Heart left ventricle (tissue), 16 donors: Measurements from ENCODE around the gene MRTFA. TPM values are rescaled to one million over a fixed set of nuclear protein-coding genes. Genes with fewer than 3 reads are reported as not detected.

ENCODE experiments used
- ATAC-seq, 4 donors: fragments of 200-7000 bp; cut with Tn5 transposase; one replicate each; pipeline ENCODE4 v1.9.1; 2020 to 2022; ENCODE audit warnings: moderate library complexity in 4 of 4, mild to moderate bottlenecking in 3 of 4, moderate number of reproducible peaks in 1 of 4
- DNase-seq, 5 donors: peaks; one replicate each; pipeline ENCODE4 v3.0.0-alpha.2; 2020
- H3K27ac ChIP-seq, 12 donors: fragments of 200-600 bp; sonication (generic) in 4 of 12; one replicate each; pipeline versions ENCODE4 v1.5.0 to v1.8.0; 2016 to 2022; ENCODE audit warnings: mild to moderate bottlenecking in 2 of 12
- H3K27me3 ChIP-seq, 9 donors: fragments of 200-600 bp; sonication (generic) in 2 of 9; one replicate each; pipeline versions ENCODE4 v1.5.1 to v1.8.0; 2016 to 2022; ENCODE audit warnings: mild to moderate bottlenecking in 3 of 9
- H3K36me3 ChIP-seq, 9 donors: fragments of 200-600 bp; sonication (generic) in 2 of 9; one replicate each; pipeline versions ENCODE4 v1.5.0 to v1.8.0; 2018 to 2022; ENCODE audit warnings: mild to moderate bottlenecking in 2 of 9
- H3K4me1 ChIP-seq, 12 donors: fragments of 200-600 bp; sonication (generic) in 4 of 12; one replicate each; pipeline versions ENCODE4 v1.5.0 to v1.8.0; 2016 to 2022; ENCODE audit warnings: mild to moderate bottlenecking in 3 of 12
- H3K4me3 ChIP-seq, 12 donors: fragments of 200-600 bp; sonication (generic) in 4 of 12; one replicate each; pipeline versions ENCODE4 v1.5.0 to v1.8.0; 2017 to 2022; ENCODE audit warnings: mild to moderate bottlenecking in 9 of 12, moderate library complexity in 4 of 12
- H3K9me3 ChIP-seq, 12 donors: fragments of 200-600 bp; sonication (generic) in 4 of 12; one replicate each; pipeline versions ENCODE4 v1.5.0 to v1.8.0; 2016 to 2022; ENCODE audit warnings: mild to moderate bottlenecking in 1 of 12
- POLR2A ChIP-seq, 2 donors: fragments of 450-650 bp; IDR thresholded peaks; one replicate each; pipeline ENCODE4 v1.6.1; 2017; ENCODE audit warnings: antibody characterized with exemption in 2 of 2, mild to moderate bottlenecking in 2 of 2, moderate library complexity in 2 of 2
- WGBS, 4 donors: extraction: QIAGEN DNeasy Blood & Tissue Kit in 2 of 4; methylation state at CpG; one replicate each; pipeline versions ENCODE4 v1.1.5 to v1.1.7; 2013 to 2018; 5-methylcytosine and 5-hydroxymethylcytosine counted together
- intact Hi-C, 10 donors: fragments of 100-400 bp; cut with DNase I; formaldehyde crosslinking; loops; one replicate each; pipeline versions ENCODE4 v1.11.1 to v1.14.2; 2022
- polyA plus RNA-seq, 2 donors: library from polyadenylated mRNA; stranded (reverse); fragments of 200-250 nt; gene quantifications; one replicate each; pipeline ENCODE4 v1.2.3, GENCODE V29; 2013
- total RNA-seq, 9 donors: library from RNA; depleted of rRNA in 2 of 9; stranded (reverse); fragments of >200 nt in 2 of 9; fragmentation: NEBNext Ultra II Directional in 3 of 9; extraction: Animal tissue kit (Norgen Biotek cat#: 25700) in 3 of 9; gene quantifications; one replicate each; pipeline versions ENCODE4 v1.1.0 to v1.2.4, GENCODE V29; 2016 to 2023
- TF ChIP-seq, protein P1 (sequence below), 12 donors: fragments of 200-600 bp; sonication (generic) in 4 of 12; IDR thresholded peaks; one replicate each; pipeline versions ENCODE4 v1.5.0 to v1.8.0; 2018 to 2022; ENCODE audit warnings: antibody characterized with exemption in 12 of 12, mild to moderate bottlenecking in 5 of 12
- donor health status: ischemic (EF 13 %, LVEDD 7.1; RV severe dilation, severe dysfunction).
- donor health status: healthy with polysubstance abuse.
- donor health status: DM: no; HTN: yes; CAD: no.
- donor health status: DM: no; HTN: no; CAD: no.
- donor health status: ischemic (EF 25% LVEDD 6.9; RV normal size, moderate dysfunction).
- donor health status: ischemic (EF 25% LVEDD 5.7; RV mildly dilated, moderate dysfunction).
- donor health status: healthy.
- donor health status: DM: yes; HTN: yes; CAD: no.
- donor health status: ischemic (EF 35%, LVEDD 5.7; RV mildly dilated, moderate dysfunction).
- donor health status: nonischemic (EF 11% LVEDD 7.7; RV severe dilation, severe dysfunction).
- donor health status: DM: yes; HTN: yes; CAD: no.
- donor health status: PGD.
- donor health status: ischemic (EF 29% LVEDD 5.4; RV normal size, mild dysfunction).
- donor health status: nonischemic (EF 23%, LVEDD 6.1; RV moderate dilation, normal function).

MRTFA gene
- total and polyA plus RNA-seq, 11 donors, result 14.0 to 52.6 (median 26.9) TPM

DNA sequence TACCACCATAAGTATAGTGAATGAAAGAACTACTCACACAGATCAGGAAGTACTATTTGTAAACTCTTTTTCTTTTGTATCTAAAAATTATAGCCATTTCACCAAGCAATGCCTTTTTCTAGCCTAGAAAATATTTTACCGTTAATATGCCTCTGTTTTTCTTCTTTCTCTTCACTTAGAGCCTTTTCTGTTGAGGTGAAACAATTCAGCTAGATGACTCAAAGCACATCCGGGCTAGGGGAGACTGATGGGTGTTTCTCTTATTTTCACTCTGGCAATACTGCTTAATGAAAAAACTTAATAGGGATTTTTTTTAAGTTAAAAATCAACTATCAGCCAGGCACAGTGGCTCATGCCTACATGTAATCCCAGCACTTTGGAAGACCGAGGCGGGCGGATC, 172.8 kb downstream of the MRTFA start:
- intact Hi-C loops, result no loop called here

DNA sequence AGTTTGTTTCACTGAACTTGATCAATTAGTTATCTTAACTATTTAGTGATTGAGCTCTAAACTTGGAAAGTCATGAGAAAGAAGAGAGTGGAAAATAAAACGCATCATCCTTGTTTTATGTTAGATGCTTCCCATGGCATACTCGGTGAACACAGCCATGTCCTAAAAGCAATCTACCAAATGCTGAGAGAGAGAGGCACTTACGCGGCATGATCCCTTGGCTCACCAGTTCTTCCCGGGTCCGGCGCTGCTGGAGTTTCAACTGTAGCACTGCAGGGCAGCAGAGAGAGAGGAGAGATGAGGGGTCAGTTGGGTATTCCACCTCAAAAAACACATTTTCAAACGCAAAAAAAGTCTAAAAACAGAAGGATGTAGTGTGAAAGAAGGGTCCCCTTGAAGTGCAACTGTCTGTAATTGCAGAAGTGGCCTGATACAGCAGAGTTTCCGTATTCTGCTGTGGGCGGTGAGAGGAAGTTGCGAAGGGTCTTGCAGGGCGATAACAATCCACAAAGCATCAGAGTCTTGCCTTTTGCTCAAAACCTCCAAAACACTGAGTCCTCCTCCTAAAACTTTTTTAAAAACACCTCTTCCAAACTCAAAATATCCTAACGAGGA, 173.4 kb downstream of the MRTFA start:
- no peak for TF ChIP-seq POLR2A (IDR thresholded peaks at IDR 0.05)
- TF ChIP-seq, protein P1, sequence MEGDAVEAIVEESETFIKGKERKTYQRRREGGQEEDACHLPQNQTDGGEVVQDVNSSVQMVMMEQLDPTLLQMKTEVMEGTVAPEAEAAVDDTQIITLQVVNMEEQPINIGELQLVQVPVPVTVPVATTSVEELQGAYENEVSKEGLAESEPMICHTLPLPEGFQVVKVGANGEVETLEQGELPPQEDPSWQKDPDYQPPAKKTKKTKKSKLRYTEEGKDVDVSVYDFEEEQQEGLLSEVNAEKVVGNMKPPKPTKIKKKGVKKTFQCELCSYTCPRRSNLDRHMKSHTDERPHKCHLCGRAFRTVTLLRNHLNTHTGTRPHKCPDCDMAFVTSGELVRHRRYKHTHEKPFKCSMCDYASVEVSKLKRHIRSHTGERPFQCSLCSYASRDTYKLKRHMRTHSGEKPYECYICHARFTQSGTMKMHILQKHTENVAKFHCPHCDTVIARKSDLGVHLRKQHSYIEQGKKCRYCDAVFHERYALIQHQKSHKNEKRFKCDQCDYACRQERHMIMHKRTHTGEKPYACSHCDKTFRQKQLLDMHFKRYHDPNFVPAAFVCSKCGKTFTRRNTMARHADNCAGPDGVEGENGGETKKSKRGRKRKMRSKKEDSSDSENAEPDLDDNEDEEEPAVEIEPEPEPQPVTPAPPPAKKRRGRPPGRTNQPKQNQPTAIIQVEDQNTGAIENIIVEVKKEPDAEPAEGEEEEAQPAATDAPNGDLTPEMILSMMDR (IDR thresholded peaks at IDR 0.05), result no peak
- Histone ChIP-seq H3K36me3 (peaks cover 0 to 35% (median 9%) of the 10 kb centered on the region in 9 donors), H3K4me3 (peak overlapping the region in 9 of 12 donors; percentile 7 to 59 (median 29)), H3K9me3 (no peaks in the 10 kb centered on the region), H3K27ac (peak overlapping the region in 1 of 12 donors; percentile 93), H3K27me3 (no peaks in the 10 kb centered on the region), H3K4me1 (peaks cover 0 to 64% (median 6%) of the 10 kb centered on the region in 12 donors)
- intact Hi-C loops, result no loop called here
- WGBS, 4 donors, result 76 to 89% (median 82%) methylated on average over 13 of the region's 13 CpGs
- DNase-seq, result peak in 1 of 5 donors; percentile 32
- peak in 3 of 4 donors; percentile 37 to 64 (median 57) for ATAC-seq

More for the DNA sequence above, 172.8 kb downstream of the MRTFA start:
- TF ChIP-seq POLR2A (IDR thresholded peaks at IDR 0.05), result no peak
- TF ChIP-seq, protein P1 (IDR thresholded peaks at IDR 0.05), result no peak
- Histone ChIP-seq H3K36me3 (peaks cover 0 to 29% (median 9%) of the 10 kb centered on the region in 9 donors), H3K4me3 (peak overlapping the region in 3 of 12 donors; percentile 39 to 59 (median 47)), H3K4me1 (peaks cover 0 to 64% (median 9%) of the 10 kb centered on the region in 12 donors), H3K27me3 (no peaks in the 10 kb centered on the region), H3K9me3 (no peaks in the 10 kb centered on the region), H3K27ac (peak overlapping the region in 1 of 12 donors; percentile 93)
- 85 to 88% (median 86%) methylated on average over 5 of the region's 5 CpGs for WGBS, 4 donors
- ATAC-seq, result no peak
- DNase-seq, result no peak

DNA sequence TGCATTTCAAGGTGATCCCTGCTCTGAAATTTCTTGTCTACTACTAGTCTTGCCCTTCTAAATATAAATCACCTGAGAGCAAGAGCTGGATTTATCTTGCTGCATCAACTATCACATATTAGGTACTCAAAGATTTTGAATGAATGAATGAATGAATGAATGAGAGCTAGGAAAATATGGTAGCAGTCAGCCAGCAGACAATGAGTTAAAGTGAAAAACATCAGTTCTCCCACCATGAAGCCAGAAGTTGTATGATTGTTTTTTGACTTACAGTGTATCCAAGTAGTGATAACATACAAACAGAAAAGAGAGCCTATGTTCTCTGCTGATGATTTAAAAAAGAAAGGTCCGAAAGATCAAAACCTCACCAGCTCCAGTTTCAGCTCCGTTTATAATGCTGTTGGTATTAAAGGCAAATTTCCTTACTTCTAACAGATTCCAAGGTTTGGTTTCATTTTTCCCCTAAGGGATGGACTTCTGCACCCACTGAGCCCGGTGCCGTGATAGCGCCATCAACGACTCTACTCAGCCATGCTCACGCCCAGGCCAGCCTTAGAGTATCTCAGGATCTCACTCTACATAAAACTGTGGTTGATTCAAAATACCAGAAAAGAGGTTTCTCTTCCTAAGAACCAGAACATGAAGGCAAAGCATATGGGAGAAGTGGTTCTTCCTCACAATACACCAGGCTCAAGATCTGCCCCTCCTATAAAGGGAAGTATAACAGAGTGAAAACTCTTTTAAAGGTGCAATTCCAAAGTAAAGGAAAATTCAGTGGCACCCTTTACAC, 174.1 kb downstream of the MRTFA start:
- Histone ChIP-seq H3K9me3 (no peaks in the 10 kb centered on the region), H3K4me1 (peaks cover 0 to 72% (median 9%) of the 10 kb centered on the region in 12 donors), H3K27ac (peak overlapping the region in 1 of 12 donors; percentile 93), H3K4me3 (peak overlapping the region in 7 of 12 donors; percentile 9 to 59 (median 39)), H3K36me3 (peaks cover 0 to 40% (median 9%) of the 10 kb centered on the region in 9 donors), H3K27me3 (no peaks in the 10 kb centered on the region)
- 76 to 83% (median 78%) methylated on average over 7 of the region's 7 CpGs for WGBS, 4 donors
- ATAC-seq (peak in 1 of 4 donors; percentile 43), DNase-seq (no peak)
- intact Hi-C loops, result no loop called here
- TF ChIP-seq, protein P1 (IDR thresholded peaks at IDR 0.05), result no peak
- TF ChIP-seq POLR2A (IDR thresholded peaks at IDR 0.05), result no peak

DNA sequence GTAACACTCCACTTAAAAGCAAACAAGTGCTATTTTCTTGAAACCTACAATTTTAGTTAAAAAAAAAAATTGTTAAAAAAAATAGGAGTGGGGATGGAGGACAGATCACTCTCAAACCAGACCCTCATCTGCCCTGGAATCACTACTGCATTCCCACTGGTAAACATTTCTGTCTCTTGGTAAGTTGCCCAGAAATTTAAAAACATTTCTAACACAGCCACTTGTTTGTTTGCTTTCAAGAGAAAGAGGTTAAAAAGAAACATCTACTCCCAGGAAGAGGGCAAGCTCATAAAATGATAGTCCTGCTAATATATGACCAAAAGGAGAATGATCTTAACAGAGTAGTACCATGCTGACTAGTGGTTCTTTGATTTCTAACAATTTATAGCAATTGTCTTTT, 182.8 kb downstream of the MRTFA start:
- ATAC-seq (no peak), DNase-seq (no peak)
- no peak for TF ChIP-seq POLR2A (IDR thresholded peaks at IDR 0.05)
- TF ChIP-seq, protein P1 (IDR thresholded peaks at IDR 0.05), result no peak
- Histone ChIP-seq H3K4me1 (peaks cover 0 to 92% (median 43%) of the 10 kb centered on the region in 12 donors), H3K27me3 (no peaks in the 10 kb centered on the region), H3K27ac (no peak overlapping the region), H3K9me3 (no peaks in the 10 kb centered on the region), H3K4me3 (no peak overlapping the region), H3K36me3 (peaks cover 0 to 11% (median 0%) of the 10 kb centered on the region in 9 donors)
- intact Hi-C loops, result no loop called here
